Dendritic cell treated with granulocyte-macrophage colony-stimulating factor and Interleukin-4, amounts not matched to agents 40 ng/mL and 50 ng/mL, for 4 days (primary cell): Measurements from ENCODE around the gene SSBP1.
"Not testable (repeated sequence)": the region's sequence is repeated elsewhere in the genome, so short reads cannot be mapped to it uniquely, and the experiment has no call there.

ENCODE experiments used
- H3K27ac Mint-ChIP-seq: one replicate; pipeline ENCODE4 v1.8.0; 2022; ENCODE audit warnings: mild to moderate bottlenecking, mixed read lengths
- H3K27me3 Mint-ChIP-seq: one replicate; pipeline ENCODE4 v1.8.0; 2022; ENCODE audit warnings: mild to moderate bottlenecking, mixed read lengths
- H3K36me3 Mint-ChIP-seq: one replicate; pipeline ENCODE4 v1.8.0; 2022; ENCODE audit warnings: low read depth, mixed read lengths
- H3K4me1 Mint-ChIP-seq: one replicate; pipeline ENCODE4 v1.8.0; 2022; ENCODE audit warnings: low read depth, mixed read lengths
- H3K4me3 Mint-ChIP-seq: one replicate; pipeline ENCODE4 v1.8.0; 2022; ENCODE audit warnings: mild to moderate bottlenecking, moderate library complexity, mixed read lengths
- H3K9me3 Mint-ChIP-seq: one replicate; pipeline ENCODE4 v1.8.0; 2022; ENCODE audit warnings: mixed read lengths
- intact Hi-C: fragments of 100-400 bp; cut with micrococcal nuclease; formaldehyde crosslinking; loops from one replicate; pipeline ENCODE4 v1.15.0; 2022

Gene SSBP1

DNA sequence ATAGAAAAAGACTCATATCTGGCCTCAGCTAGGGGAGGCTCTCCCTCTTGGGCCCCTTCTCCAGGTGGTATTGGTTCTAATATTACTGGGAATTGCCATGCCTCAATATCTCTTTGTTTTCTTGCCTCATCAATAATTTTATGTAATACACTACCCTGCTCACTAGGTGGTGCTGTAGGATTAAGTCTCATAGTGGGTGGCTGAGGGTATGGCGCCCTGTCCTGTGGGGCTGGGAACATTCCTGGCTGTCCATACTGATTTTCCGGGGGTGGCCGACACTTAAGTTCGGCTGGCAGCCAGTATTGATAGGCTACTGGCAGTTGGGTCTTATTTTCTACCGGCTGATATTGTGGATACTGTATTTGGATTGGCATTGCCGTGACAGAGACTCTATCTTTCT is 16.8 kb downstream of the SSBP1 start:
- intact Hi-C loops = loop anchor here (5.0 to 10.0 kb wide), 2 partner anchors 220 to 432 kb away; partner anchors contain the start of gene TAS2R38
- Mint-ChIP-seq H3K27me3 (no peaks in the 10 kb centered on the region), H3K9me3 (peaks cover 28% of the 10 kb centered on the region), H3K36me3 (peaks cover 98% of the 10 kb centered on the region), H3K27ac (no peak overlapping the region), H3K4me3 (no peak overlapping the region), H3K4me1 (no peaks in the 10 kb centered on the region)

DNA sequence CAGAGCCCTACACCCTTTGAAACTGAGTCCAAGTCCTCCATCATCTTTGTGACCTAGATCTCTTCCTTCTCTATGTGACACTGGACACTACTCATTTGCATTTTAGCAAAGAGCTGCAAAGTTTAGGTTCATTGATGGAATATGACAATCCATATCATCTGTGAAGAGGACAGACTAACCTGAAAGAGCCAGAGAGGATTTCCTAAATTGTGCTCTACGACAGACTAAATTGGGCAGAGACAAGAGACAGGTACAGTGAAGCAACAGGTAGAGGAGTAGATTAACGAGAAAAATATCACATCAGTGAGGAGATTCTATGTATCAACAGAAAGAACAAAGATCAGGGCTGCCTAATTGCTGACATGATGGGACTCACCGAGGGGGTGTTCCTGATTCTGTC is 25.6 kb downstream of the SSBP1 start, which contains the start of gene TAS2R3:
TAS2R3 (plus strand) TSS at position 301 of the 400 bp plus-strand sequence; CDS start at position 363, 62 bp downstream.
- H3K27me3 Mint-ChIP-seq = no peaks in the 10 kb centered on the region
- peaks cover 6% of the 10 kb centered on the region for H3K4me1 Mint-ChIP-seq
- no peak within 1 kb of the TSS for H3K4me3 Mint-ChIP-seq
- H3K36me3 Mint-ChIP-seq = peaks cover 69% of the 10 kb centered on the region
- no peaks in the 10 kb centered on the region for H3K9me3 Mint-ChIP-seq
- H3K27ac Mint-ChIP-seq = no peak within 1 kb of the TSS
- intact Hi-C loops = no loop called here

DNA sequence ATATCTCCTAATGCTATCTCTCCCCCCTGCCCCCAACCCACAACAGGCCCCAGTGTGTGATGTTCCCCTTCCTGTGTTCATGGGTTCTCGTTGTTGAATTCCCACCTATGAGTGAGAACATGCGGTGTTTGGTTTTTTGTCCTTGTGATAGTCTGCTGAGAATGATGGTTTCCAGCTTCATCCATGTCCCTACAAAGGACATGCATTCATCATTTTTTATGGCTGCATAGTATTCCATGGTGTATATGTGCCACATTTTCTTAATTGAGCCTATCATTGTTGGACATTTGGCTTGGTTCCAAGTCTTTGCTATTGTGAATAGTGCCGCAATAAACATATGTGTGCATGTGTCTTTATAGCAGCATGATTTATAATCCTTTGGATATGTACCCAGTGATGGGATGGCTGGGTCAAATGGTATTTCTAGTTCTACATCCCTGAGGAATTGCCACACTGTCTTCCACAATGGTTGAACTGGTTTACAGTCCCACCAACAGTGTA is 32.0 kb downstream of the SSBP1 start:
- H3K27me3 Mint-ChIP-seq, H3K4me1 Mint-ChIP-seq, intact Hi-C loops, H3K27ac Mint-ChIP-seq, H3K4me3 Mint-ChIP-seq, H3K9me3 Mint-ChIP-seq: not testable (repeated sequence)
- H3K36me3 Mint-ChIP-seq = peaks cover 35% of the 10 kb centered on the region

DNA sequence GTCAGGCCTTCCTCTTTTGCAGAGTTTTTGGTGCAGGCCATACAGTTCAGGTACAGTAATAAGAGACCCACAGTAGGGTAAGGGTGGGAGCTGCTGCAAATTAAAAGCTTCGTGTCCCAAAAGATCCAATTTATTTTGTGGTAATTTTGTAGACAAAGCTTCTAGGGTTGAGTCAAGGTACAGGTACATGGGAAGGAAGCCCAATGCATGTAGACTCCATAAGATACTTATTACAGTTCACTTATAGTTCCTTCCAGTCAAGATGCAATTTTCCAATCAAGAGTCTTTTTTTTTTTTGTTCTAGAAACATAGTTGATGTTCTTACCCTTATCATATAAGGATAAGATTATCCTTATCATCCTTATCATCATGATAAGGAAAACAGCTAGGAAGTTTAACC is 38.2 kb downstream of the SSBP1 start, which contains the start of gene TAS2R4:
TAS2R4 (plus strand) TSS at position 301 of the 400 bp plus-strand sequence. CDS start 1,815 bp downstream, outside the sequence.
- peaks cover 66% of the 10 kb centered on the region for H3K36me3 Mint-ChIP-seq
- peaks cover 12% of the 10 kb centered on the region for H3K9me3 Mint-ChIP-seq
- intact Hi-C loops = no loop called here
- H3K27ac Mint-ChIP-seq = no peak within 1 kb of the TSS
- no peak within 1 kb of the TSS for H3K4me3 Mint-ChIP-seq
- H3K4me1 Mint-ChIP-seq = no peaks in the 10 kb centered on the region
- no peaks in the 10 kb centered on the region for H3K27me3 Mint-ChIP-seq

DNA sequence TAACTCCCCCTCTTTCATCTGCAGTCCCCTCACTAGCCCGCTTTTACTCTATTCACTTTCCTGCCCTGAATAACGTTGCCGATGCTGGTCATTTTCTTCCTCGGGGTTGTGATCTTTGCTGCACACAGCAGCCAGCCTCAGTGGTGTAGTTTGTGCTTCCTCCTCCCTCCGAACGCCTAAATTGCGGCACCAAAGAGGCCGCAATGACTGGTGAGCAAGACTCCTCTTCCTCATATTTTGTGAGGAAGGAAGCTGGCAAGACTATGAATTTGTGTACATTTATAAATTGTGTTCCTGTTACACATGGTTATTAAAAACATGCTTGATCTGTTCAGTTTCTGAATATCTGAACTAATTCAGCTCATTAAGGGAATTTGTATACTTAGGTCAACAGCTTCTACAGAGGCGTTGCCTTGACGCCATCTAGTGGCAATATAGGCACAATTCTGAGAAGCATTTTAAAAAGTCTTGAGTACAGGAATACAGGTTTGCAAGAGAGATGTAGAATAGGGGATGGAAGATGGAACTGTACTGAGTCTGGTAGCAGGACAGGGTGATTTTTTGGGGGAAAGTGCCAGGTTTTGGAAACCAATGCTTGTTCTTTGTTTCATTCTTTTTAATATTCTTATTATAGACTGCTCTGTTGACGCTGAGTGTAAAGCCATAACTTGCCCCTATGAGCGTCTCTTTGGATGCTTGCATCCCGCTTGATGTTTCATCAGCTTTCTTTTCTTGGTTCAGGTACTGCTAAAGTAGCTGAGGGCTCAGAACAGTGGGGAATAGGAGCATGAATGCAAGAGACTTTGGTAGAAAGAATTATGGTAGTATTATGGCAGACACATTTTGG is 47.8 kb downstream of the SSBP1 start:
- Mint-ChIP-seq H3K27me3 (no peaks in the 10 kb centered on the region), H3K4me3 (no peak overlapping the region), H3K36me3 (peaks cover 23% of the 10 kb centered on the region), H3K4me1 (peaks cover 7% of the 10 kb centered on the region), H3K27ac (no peak overlapping the region), H3K9me3 (no peaks in the 10 kb centered on the region)
- intact Hi-C loops = loop anchor here (5.0 kb wide), 1 partner anchor 134 kb away; no protein-coding TSS in a partner anchor

DNA sequence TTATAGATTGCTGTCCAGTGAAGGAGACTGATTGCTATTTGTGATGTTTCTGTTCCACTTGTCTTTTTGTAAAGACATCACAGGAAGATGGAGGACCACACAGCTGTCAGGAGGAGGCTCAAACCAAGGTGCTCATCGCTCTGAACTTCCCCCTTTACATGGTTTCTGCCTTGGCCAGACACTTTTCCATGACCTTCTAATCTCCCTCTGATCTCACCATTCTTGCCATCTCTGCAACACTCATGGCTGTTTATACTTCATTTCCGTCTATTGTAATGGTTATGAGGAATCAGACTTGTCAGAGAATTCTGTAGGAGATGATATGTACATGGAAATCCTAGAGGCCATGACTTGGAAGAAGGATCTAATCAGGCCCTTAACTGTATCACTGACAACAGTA is 50.1 kb downstream of the SSBP1 start:
- H3K36me3 Mint-ChIP-seq = peaks cover 23% of the 10 kb centered on the region
- H3K9me3 Mint-ChIP-seq = no peaks in the 10 kb centered on the region
- no peak overlapping the region for H3K4me3 Mint-ChIP-seq
- H3K4me1 Mint-ChIP-seq = peaks cover 12% of the 10 kb centered on the region
- intact Hi-C loops = loop anchor here (5.0 kb wide), 1 partner anchor 136 kb away; no protein-coding TSS in a partner anchor
- H3K27me3 Mint-ChIP-seq = no peaks in the 10 kb centered on the region
- no peak overlapping the region for H3K27ac Mint-ChIP-seq

DNA sequence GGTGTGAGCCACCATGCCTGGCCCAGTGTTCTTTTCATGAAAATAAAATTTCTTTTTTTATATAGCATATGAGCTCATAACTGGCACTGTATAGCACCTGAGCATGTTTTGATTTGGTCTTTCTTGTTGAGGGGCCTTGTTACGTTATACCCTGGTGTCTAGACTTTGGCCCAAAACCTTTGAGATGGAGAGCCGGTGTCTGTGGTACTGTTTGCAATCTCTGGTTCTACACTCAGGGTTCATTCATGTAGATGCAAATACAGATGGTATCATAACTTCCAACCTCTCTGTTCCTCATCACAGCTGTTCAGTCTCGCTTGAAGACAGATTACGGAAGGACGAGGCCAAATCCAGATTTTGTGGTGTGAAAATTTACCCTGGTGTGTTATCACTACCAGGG is 51.8 kb downstream of the SSBP1 start, which contains the start of gene TAS2R5:
TAS2R5 (plus strand) TSS at position 301 of the 400 bp plus-strand sequence. CDS start 145 bp downstream, outside the sequence.
- no peaks in the 10 kb centered on the region for H3K27me3 Mint-ChIP-seq
- intact Hi-C loops = loop anchor here (5.0 kb wide), 1 partner anchor 138 kb away; no protein-coding TSS in a partner anchor
- no peak within 1 kb of the TSS for H3K4me3 Mint-ChIP-seq
- H3K36me3 Mint-ChIP-seq = peaks cover 23% of the 10 kb centered on the region
- H3K9me3 Mint-ChIP-seq = no peaks in the 10 kb centered on the region
- H3K4me1 Mint-ChIP-seq = peaks cover 12% of the 10 kb centered on the region
- no peak within 1 kb of the TSS for H3K27ac Mint-ChIP-seq

DNA sequence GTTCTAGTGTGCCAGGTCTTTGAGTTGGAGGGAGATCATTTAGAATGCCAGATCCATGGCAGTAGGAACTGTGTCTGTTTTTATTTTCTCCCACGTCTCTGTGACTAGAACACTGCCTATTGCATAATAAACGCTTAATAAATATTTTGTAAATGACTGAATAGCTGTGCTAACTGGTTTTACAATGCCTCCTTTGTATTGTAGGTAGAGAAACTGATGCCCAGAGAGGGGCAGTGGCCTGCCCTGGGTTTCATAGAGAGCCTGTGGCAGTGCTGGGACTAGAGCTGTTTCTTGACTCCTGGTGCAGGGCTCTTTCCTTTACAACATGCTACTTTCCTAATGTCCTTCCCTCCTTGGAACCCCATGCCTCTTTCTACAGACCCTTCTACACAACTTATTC is 54.4 kb downstream of the SSBP1 start:
- Mint-ChIP-seq H3K27ac (no peak overlapping the region), H3K4me1 (peaks cover 5% of the 10 kb centered on the region), H3K36me3 (peaks cover 19% of the 10 kb centered on the region), H3K9me3 (no peaks in the 10 kb centered on the region), H3K4me3 (no peak overlapping the region), H3K27me3 (no peaks in the 10 kb centered on the region)
- intact Hi-C loops = no loop called here
